GM19240 (cell line): Measurements from ENCODE around the gene GPR107.
A peak's percentile ranks its signal among the peaks of the same experiment; 100 is the strongest.

Experiments used
- DNase-seq: peaks from one replicate; pipeline ENCODE4 v3.0.0; 2011; ENCODE audit warnings: low spot score; ENCODE audit not compliant: insufficient read length

Gene GPR107

GRCh38 chr9:130107955-130108354 is 54.2 kb downstream of the GPR107 start:
- no peak for DNase-seq

DNA sequence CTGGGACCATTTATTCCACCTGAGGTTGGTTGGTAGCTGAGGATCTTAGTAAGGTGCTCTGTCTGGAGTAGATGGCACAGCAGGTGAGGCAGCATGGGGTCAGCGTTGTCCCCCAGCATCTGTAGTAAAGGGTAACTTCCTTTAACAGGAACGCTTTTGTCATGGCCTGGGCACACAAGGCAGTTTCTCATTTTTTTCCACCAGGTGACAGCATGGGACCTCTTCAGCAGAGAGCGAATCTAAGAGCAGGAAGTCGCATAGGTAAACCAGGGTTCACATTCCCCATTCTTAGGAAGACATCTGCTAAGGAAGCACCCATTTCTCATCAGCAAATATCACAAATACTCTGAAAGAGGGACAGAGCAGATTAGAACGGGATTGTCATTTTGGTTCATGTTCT is 56.5 kb downstream of the GPR107 start:
- DNase-seq, result no peak

GRCh38 chr9:130110596-130111021 is 56.9 kb downstream of the GPR107 start:
- no peak for DNase-seq

DNA sequence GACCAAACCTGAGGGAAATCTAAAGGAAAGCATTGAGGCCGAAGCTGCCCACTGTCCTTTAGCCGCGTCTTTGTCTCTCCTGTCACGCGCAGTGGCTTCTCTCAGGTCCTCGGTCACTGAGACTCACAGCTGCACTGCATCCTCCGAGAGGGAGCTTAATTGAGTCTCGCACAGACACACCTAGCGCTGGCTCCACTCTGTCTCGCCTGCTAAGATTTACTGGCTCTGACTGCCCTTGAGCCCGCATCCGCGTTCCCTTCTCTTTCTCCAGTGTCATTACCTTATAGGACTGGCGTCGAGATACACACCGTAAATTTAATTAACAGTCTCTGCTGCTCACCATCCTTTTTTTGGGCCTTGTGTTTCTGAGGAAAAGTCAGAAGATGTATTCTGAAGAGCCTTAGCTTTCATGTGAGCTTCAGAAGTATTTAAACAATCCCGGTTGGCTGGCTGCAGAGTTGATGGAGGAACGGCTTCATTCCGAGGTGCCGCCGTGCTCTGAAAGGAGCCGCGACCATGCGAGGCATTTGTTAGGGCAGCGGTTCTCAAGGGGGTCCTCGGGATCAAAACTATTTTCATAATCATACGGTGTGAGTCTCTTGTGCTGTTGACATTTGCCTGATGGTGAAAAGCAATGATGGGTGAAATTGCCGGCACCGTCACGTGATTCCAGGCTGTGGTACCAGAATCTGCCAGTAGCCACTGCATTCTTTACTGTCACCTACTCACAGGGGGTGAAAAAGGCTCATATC is 58.3 kb downstream of the GPR107 start:
- no peak for DNase-seq

GRCh38 chr9:130112538-130113151 is 58.9 kb downstream of the GPR107 start:
- no peak for DNase-seq

DNA sequence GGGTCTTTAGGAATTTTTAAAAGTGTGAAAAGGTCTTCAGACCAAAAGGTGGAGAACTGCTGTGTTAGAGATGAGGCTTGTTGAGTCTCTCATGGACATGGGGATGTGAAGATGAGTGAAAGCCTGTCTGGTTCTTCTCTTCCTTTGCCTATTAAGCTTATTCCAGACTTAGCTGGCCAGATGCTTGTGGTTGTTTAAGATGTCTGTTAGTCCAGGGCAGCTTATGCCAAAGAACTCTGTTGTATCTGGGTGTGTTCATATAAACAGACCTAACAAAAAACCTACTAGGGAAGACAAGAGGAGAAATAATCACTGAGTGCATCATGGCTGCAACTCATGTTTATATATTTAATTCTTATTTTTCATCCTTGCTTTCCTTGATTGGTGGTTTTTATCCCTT is 61.0 kb downstream of the GPR107 start:
- no peak for DNase-seq

GRCh38 chr9:130116346-130116745 is 62.6 kb downstream of the GPR107 start:
- DNase-seq, result no peak

- no peak for DNase-seq
Measured at GRCh38 chr9:130117376-130117775, 63.7 kb downstream of the GPR107 start.

DNA sequence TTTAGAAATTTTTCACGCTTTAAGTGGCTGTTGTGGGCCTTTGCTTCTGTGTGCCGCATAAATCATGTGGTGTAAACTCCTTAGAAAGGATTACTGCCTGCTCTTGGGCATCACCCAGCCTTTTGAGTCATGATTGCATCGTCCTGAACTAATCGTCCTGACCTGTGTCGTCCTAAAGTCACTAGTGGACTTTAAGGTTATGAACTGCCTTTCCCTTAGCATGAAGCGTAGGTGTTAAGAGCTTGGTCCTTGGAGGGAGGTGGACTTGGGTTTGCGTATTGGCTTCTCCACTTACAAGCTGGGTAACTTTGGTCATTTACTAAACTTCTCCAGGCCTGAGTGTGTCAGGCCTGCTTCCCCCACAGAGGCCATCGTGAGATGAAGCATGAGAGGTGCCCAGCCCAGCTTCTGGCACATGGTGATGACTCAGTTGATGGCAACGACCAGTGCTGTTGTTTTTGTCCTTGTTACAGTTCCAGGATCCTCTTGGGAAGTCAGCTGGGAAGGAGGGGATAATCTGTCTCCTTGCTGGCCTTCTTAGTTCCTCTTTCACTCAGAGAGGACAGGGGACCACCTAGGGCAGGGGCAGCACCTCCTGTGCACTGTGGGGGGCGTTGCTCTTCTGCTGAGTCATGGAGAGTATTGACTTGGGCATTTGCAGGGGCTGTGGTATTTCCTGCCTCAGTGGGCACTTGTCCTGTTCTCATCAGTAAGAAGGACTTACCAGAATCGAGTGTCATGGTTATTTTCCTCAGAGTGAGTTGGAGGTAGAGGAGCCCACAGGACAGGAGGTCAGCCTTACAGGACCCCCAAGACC is 64.3 kb downstream of the GPR107 start:
- no peak for DNase-seq

DNA sequence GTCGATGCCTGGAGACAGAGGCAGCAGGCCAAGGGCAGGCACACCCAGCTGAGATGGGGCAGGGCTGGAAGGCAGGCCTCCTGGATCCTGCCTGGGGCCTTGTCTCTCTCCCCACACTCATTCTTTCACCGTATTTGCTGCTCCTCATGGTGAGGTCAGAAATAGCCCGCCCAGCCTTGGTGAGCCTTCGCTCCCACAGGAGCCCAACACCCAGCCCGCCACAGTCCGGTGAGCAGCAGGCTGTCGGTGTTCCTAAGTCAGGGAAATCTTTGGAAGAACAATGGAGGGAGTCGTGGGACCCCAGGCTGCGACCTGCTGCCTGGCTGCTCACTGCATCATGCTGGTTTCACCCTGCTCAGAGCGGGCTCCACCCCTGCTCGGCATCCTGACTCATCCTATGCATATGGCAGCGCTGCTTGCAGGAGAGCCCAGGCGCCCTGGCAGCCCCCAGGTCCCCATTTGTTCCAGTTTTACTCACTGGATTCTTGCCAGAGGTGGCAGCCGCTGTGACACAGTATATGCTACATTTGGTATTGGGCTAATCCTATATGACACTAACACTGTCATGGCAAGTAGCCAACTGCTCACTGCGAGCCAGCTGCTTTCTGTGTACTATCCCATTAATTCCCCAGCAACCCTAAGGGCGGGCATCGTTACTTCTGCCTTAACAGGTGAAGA is 65.3 kb downstream of the GPR107 start:
- DNase-seq, result no peak

DNA sequence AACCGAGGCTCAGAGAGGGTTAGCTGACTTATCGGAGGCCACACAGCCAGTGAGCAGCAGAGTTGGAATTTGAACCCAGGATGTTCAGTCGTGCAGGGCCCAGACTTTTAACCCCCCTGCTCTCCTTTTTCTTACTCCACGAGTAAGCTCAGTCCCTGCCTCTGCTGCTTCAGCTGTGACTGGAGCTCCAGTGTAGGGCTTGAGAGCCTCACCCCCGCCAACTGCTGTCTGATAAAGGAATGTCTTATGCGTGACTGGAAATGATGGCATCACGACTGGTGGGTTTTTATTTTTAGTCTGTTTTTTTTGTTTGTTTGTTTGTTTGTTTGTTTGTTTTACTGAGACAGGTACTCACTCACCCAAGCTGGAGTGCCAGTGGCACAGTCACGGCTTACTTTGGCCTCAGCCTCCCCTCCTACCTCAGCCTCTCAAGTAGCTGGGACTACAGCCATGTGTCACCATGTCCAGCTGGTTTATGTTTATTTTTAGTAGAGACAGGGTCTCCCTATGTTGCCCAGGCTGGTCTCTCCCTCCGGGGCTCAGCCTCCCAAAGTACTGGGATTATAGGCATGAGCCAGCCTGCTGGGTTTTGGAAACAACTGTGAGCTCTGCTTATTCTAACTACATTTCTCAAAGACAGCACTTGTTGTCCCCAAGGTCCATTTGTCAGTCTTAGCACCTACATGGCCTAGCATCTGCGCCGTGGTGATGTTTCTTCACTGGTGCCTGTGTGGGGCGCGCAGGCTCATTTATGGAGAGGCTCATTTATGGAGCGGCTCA is 66.0 kb downstream of the GPR107 start:
- no peak for DNase-seq

DNA sequence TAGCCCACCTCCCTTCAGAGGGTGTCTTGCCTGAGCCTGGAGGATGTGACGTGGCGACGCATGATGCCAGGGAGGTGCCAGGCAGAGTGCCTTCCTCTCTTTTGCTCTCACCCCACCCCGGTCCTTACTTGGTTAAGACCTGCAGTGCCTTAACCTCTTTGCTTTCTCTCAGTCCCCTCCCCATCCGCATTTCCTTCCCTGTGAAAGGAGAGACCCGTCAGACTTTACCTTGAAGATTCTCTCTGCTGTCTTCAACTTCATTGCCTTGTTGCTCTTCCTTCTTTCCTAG is 66.5 kb downstream of the GPR107 start:
- DNase-seq, result no peak

GRCh38 chr9:130120832-130121231 is 67.1 kb downstream of the GPR107 start:
- no peak for DNase-seq

DNA sequence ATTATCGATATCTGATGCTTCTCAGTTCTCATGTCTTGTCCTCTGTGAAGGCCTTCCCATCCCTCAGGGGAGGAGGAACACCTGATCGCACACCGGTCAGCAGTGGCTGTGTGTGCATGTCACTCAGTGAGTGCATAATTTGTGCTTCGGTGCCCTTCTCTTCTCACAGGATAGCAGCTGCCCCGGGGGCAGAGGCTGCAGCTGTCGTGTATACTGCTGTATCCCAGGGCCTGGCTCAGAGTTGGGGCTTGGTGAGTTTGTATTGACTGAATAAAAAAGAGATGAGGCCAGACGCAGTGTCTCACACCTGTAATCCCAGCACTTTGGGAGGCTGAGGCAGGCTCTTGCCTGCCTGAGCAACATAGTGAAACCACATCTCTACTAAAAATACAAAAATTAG is 68.8 kb downstream of the GPR107 start:
- no peak for DNase-seq

GRCh38 chr9:130124085-130124860 is 70.6 kb downstream of the GPR107 start:
- no peak for DNase-seq

DNA sequence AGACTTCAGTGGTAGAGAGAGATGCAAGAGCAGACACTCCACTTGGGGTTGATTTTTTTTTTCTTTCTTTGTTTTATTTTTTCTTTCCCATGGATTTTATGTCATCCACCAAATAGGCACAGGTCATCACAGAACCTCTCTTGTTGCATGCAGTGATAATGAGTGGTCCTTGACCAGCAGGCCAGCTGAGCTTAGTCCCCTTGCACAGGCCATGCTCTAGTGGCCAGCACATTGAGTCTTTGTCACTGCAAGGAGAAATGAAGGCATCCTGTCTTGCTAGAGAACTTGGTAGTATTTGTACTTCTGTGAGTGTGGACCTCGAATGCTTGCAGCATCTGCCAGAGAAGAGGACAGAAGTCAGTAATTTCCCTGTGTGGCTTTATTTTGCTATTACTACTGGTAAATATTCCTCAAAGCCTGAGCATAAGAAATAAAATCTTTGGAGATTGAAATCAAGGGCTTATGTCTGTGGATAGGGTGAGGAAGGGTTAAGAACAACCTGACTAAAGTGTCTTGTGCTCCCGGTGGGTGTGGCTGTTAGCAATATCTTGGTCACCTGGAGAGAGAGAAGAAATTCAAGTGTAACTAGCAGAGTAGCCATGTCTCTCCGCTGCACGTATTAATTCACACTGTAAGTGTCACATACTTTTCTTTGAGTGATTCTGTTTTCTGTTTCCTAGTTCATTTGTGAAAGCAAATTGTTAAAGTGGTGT is 73.2 kb downstream of the GPR107 start:
- no peak for DNase-seq

GRCh38 chr9:130128251-130128650 is 74.5 kb downstream of the GPR107 start:
- peak; percentile 35 for DNase-seq

DNA sequence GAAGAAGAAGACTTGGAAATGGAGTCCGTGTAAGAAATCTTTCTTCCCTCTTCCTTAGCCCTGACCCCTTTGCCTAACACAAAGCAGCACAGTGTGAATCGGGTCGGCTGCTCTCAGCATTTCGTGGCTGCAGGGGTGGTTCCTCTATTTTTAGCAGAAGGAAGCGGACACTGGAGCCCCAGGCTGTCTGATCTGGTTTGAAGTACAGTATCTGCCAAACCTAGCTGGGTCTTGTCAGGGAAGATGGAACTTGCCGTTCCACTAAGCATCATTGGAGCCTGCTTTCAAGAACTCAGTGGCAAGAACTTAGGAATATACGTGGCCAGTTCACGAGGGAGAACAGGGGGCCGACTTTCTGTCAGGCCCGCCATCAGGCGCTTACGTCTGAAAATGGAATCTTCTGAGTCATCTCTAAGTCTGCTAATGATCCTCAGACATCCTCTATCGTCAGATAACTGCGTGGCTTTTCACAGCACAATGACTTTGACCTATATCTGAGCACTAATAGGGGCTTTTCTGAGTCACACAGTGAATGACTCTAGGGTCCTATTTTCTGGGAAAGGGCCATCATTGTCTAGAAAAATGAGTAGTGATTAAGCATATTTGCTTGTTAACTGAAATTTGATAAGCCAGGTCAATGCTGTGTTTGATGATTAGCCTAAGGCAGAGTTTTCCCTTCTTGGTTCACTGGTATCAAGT is 75.2 kb downstream of the GPR107 start:
- peak; percentile 39 for DNase-seq

- DNase-seq, result no peak
Measured at GRCh38 chr9:130129432-130130061, 75.8 kb downstream of the GPR107 start.
